MM.1S (cell line): ENCODE measurements around the gene HIPK2.

ENCODE experiments used
- DNase-seq: peaks from one replicate; pipeline ENCODE4 v3.0.0-alpha.2; 2015
- H2AFZ ChIP-seq: fragments of 300-600 bp; sonication (generic); 2 replicates; pipeline ENCODE4 v1.6.0; 2016; ENCODE audit warnings: antibody characterized with exemption, low read length
- H3F3A ChIP-seq: fragments of 300-600 bp; sonication (generic); 2 replicates; pipeline ENCODE4 v1.6.1; 2016; ENCODE audit warnings: mild to moderate bottlenecking, antibody characterized with exemption, low read length, moderate library complexity, mixed read lengths; ENCODE audit not compliant: insufficient read depth
- H3K27ac ChIP-seq: fragments of 300-600 bp; sonication (generic); 2 replicates; pipeline ENCODE4 v1.5.1; 2016; ENCODE audit warnings: mild to moderate bottlenecking, low read length
- H3K27me3 ChIP-seq: fragments of 300-600 bp; sonication (generic); replicated peaks from 2 replicates; pipeline ENCODE4 v1.6.0; 2016; ENCODE audit warnings: low read length; ENCODE audit not compliant: insufficient read depth
- H3K36me3 ChIP-seq: fragments of 300-600 bp; sonication (generic); replicated peaks from 2 replicates; pipeline ENCODE4 v1.6.1; 2016; ENCODE audit warnings: mild to moderate bottlenecking, low read length, mixed read lengths; ENCODE audit not compliant: insufficient read depth
- H3K4me1 ChIP-seq: fragments of 300-600 bp; sonication (generic); 2 replicates; pipeline ENCODE4 v1.6.1; 2016; ENCODE audit warnings: low read length, mixed read lengths
- H3K4me2 ChIP-seq: fragments of 300-600 bp; sonication (generic); 2 replicates; pipeline ENCODE4 v1.6.0; 2016; ENCODE audit warnings: low read depth, low read length
- H3K4me3 ChIP-seq: fragments of 300-600 bp; sonication (generic); 2 replicates; pipeline ENCODE4 v1.5.1; 2016; ENCODE audit warnings: low read length, mixed read lengths
- H3K79me2 ChIP-seq: fragments of 300-600 bp; sonication (generic); 2 replicates; pipeline ENCODE4 v1.6.1; 2016; ENCODE audit warnings: mixed run types, low read length, mixed read lengths
- H3K9ac ChIP-seq: fragments of 300-600 bp; sonication (generic); 2 replicates; pipeline ENCODE4 v1.6.1; 2016; ENCODE audit warnings: low read length, mixed read lengths
- H3K9me2 ChIP-seq: fragments of 300-600 bp; sonication (generic); replicated peaks from 2 replicates; pipeline ENCODE4 v1.6.1; 2016; ENCODE audit warnings: mild to moderate bottlenecking, low read length, mixed read lengths; ENCODE audit not compliant: insufficient read depth
- H3K9me3 ChIP-seq: fragments of 300-600 bp; sonication (generic); replicated peaks from 2 replicates; pipeline ENCODE4 v1.6.1; 2016; ENCODE audit warnings: mild to moderate bottlenecking, low read length, mixed read lengths; ENCODE audit not compliant: insufficient read depth
- H4K20me1 ChIP-seq: fragments of 300-600 bp; sonication (generic); 2 replicates; pipeline ENCODE4 v1.6.1; 2016; ENCODE audit warnings: mild to moderate bottlenecking, low read length, moderate library complexity, mixed read lengths; ENCODE audit not compliant: insufficient read depth
- CTCF ChIP-seq: fragments of 300-600 bp; sonication (generic); IDR thresholded peaks from 2 replicates; pipeline ENCODE4 v1.5.1; 2016; ENCODE audit warnings: antibody characterized with exemption, low read length, mixed read lengths
- EZH2 ChIP-seq: fragments of 300-600 bp; sonication (generic); optimal IDR thresholded peaks from 2 replicates; pipeline ENCODE3; 2017; ENCODE audit warnings: low read depth, mild to moderate bottlenecking, antibody characterized with exemption, low read length, mixed read lengths
- EZH2phosphoT487 ChIP-seq: fragments of 300-600 bp; sonication (generic); IDR thresholded peaks from 2 replicates; pipeline ENCODE4 v1.6.1; 2018; ENCODE audit warnings: antibody characterized with exemption, low read length

Gene HIPK2

GRCh38 chr7:139721417-139721816 is 56.4 kb downstream of the HIPK2 start:
- DNase-seq = no peak
- peaks cover 15% of the 10 kb centered on the region for H3K4me1 ChIP-seq
- H3K4me2 ChIP-seq = no peak overlapping the region
- H2AFZ ChIP-seq = no peak overlapping the region
- peaks cover 6% of the 10 kb centered on the region; the same call in 1 of the 2 replicates for H3F3A ChIP-seq
- H3K27me3 ChIP-seq = no peaks in the 10 kb centered on the region
- H3K27ac ChIP-seq = no peak overlapping the region
- 0 out of 2 replicates have a peak, but pooled peaks cover 3% of the 10 kb centered on the region for H3K36me3 ChIP-seq
- no peak overlapping the region for H3K9ac ChIP-seq
- H3K9me3 ChIP-seq = no peaks in the 10 kb centered on the region
- no peaks in the 10 kb centered on the region for H3K9me2 ChIP-seq
- H3K4me3 ChIP-seq = no peak overlapping the region
- no peaks in the 10 kb centered on the region for H4K20me1 ChIP-seq
- TF ChIP-seq EZH2phosphoT487 (no peak), EZH2 (no peak), CTCF (no peak)
- peaks cover 82% of the 10 kb centered on the region for H3K79me2 ChIP-seq

GRCh38 chr7:139720705-139721231 is 57.0 kb downstream of the HIPK2 start:
- DNase-seq = no peak
- Histone ChIP-seq H3K4me3 (no peak overlapping the region), H3K79me2 (peaks cover 75% of the 10 kb centered on the region), H2AFZ (no peak overlapping the region), H3K27ac (no peak overlapping the region), H3K4me2 (no peak overlapping the region), H3K27me3 (no peaks in the 10 kb centered on the region), H3K9me3 (no peaks in the 10 kb centered on the region), H3K9ac (no peak overlapping the region), H4K20me1 (no peaks in the 10 kb centered on the region), H3K4me1 (peaks cover 9% of the 10 kb centered on the region), H3F3A (peaks cover under 1% of the 10 kb centered on the region; the same call in 1 of the 2 replicates), H3K9me2 (no peaks in the 10 kb centered on the region), H3K36me3 (peaks cover 7% of the 10 kb centered on the region; the same call in 1 of the 2 replicates)
- no peak for TF ChIP-seq EZH2
- TF ChIP-seq EZH2phosphoT487 = no peak
- TF ChIP-seq CTCF = no peak

GRCh38 chr7:139720186-139720585 is 57.6 kb downstream of the HIPK2 start:
- Histone ChIP-seq H3K9ac (no peak overlapping the region), H3K79me2 (peaks cover 69% of the 10 kb centered on the region), H3K36me3 (peaks cover 7% of the 10 kb centered on the region; the same call in 1 of the 2 replicates), H3K4me1 (peaks cover 3% of the 10 kb centered on the region), H3K27me3 (no peaks in the 10 kb centered on the region), H3K27ac (no peak overlapping the region), H3K4me3 (no peak overlapping the region), H4K20me1 (no peaks in the 10 kb centered on the region), H3K9me2 (no peaks in the 10 kb centered on the region), H3F3A (no peaks in the 10 kb centered on the region), H2AFZ (no peak overlapping the region), H3K4me2 (no peak overlapping the region), H3K9me3 (no peaks in the 10 kb centered on the region)
- DNase-seq = no peak
- TF ChIP-seq EZH2phosphoT487 (no peak), EZH2 (no peak), CTCF (no peak)
